Measurements from ENCODE around the gene DIP2B. TPM values are rescaled to one million over a fixed set of nuclear protein-coding genes. Genes with fewer than 3 reads are reported as not detected.
A peak's percentile ranks its signal among the peaks of the same experiment; 100 is the strongest.

Gene DIP2B
- total RNA-seq, 1 donor from 2014 or later, result 45.1 TPM

- Mint-ChIP-seq H3K4me1 (ENCODE audit: unreplicated experiment) (peaks cover 45% of the 10 kb centered on the region), H3K36me3 (ENCODE audit: low read depth, unreplicated experiment) (no peaks in the 10 kb centered on the region), H3K27ac (ENCODE audit: unreplicated experiment) (no peak overlapping the region), H3K9me3 (ENCODE audit: unreplicated experiment) (no peaks in the 10 kb centered on the region), H3K4me3 (ENCODE audit: unreplicated experiment) (peak overlapping the region; percentile 14), H3K27me3 (ENCODE audit: unreplicated experiment) (peaks cover 2% of the 10 kb centered on the region)
- no peak for DNase-seq (ENCODE audit: low spot score)
- TF ChIP-seq CTCF (IDR thresholded peaks at IDR 0.05; ENCODE audit: unreplicated experiment), result no peak
Observed at GRCh38 chr12:50618864-50619609, 114.3 kb downstream of the DIP2B start.

- Mint-ChIP-seq H3K36me3 (ENCODE audit: low read depth, unreplicated experiment) (no peaks in the 10 kb centered on the region), H3K27me3 (ENCODE audit: unreplicated experiment) (peaks cover 2% of the 10 kb centered on the region), H3K4me1 (ENCODE audit: unreplicated experiment) (peaks cover 50% of the 10 kb centered on the region), H3K27ac (ENCODE audit: unreplicated experiment) (no peak overlapping the region), H3K4me3 (ENCODE audit: unreplicated experiment) (no peak overlapping the region), H3K9me3 (ENCODE audit: unreplicated experiment) (no peaks in the 10 kb centered on the region)
- DNase-seq (ENCODE audit: low spot score), result no peak
- no peak for TF ChIP-seq CTCF (IDR thresholded peaks at IDR 0.05; ENCODE audit: unreplicated experiment)
Observed at GRCh38 chr12:50619610-50619958, 114.8 kb downstream of the DIP2B start.

GRCh38 chr12:50620109-50620977, 115.6 kb downstream of the DIP2B start:
- H3K36me3 Mint-ChIP-seq (ENCODE audit: low read depth, unreplicated experiment), result no peaks in the 10 kb centered on the region
- peak overlapping the region; percentile 21 for H3K27ac Mint-ChIP-seq (ENCODE audit: unreplicated experiment)
- no peaks in the 10 kb centered on the region for H3K9me3 Mint-ChIP-seq (ENCODE audit: unreplicated experiment)
- DNase-seq (ENCODE audit: low spot score), result no peak
- H3K4me3 Mint-ChIP-seq (ENCODE audit: unreplicated experiment), result no peak overlapping the region
- TF ChIP-seq CTCF (IDR thresholded peaks at IDR 0.05; ENCODE audit: unreplicated experiment), result no peak
- peaks cover 2% of the 10 kb centered on the region for H3K27me3 Mint-ChIP-seq (ENCODE audit: unreplicated experiment)
- peaks cover 57% of the 10 kb centered on the region for H3K4me1 Mint-ChIP-seq (ENCODE audit: unreplicated experiment)

- Mint-ChIP-seq H3K9me3 (ENCODE audit: unreplicated experiment) (no peaks in the 10 kb centered on the region), H3K4me3 (ENCODE audit: unreplicated experiment) (no peak overlapping the region), H3K36me3 (ENCODE audit: low read depth, unreplicated experiment) (peaks cover under 1% of the 10 kb centered on the region), H3K27me3 (ENCODE audit: unreplicated experiment) (peaks cover 2% of the 10 kb centered on the region), H3K27ac (ENCODE audit: unreplicated experiment) (peak overlapping the region; percentile 89), H3K4me1 (ENCODE audit: unreplicated experiment) (peaks cover 60% of the 10 kb centered on the region)
- DNase-seq (ENCODE audit: low spot score), result no peak
- no peak for TF ChIP-seq CTCF (IDR thresholded peaks at IDR 0.05; ENCODE audit: unreplicated experiment)
Observed at GRCh38 chr12:50620978-50621360, 116.2 kb downstream of the DIP2B start.
